ENCODE measurements around the gene NOP53.
"Not testable (repeated sequence)": the region's sequence is repeated elsewhere in the genome, so short reads cannot be mapped to it uniquely, and the experiment has no call there.

The NOP53 gene

GRCh38 chr19:47745010-47745901, at the start of gene NOP53:
Gene NOP53, plus strand, starts transcription at chr19:47745546. Its CDS starts 14 bp downstream, at chr19:47745560.
- DNase-seq, result peak; percentile 97

GRCh38 chr19:47696635-47697034, 48.7 kb upstream of the NOP53 start:
- DNase-seq, result no peak

- peak; percentile 90 for DNase-seq
Observed at GRCh38 chr19:47697863-47698609, 47.3 kb upstream of the NOP53 start.

- no peak for DNase-seq
Observed at GRCh38 chr19:47698631-47699359, 46.6 kb upstream of the NOP53 start.

GRCh38 chr19:47699360-47699917, 45.9 kb upstream of the NOP53 start:
- no peak for DNase-seq

GRCh38 chr19:47700934-47701716, 44.2 kb upstream of the NOP53 start:
- DNase-seq, result no peak

- DNase-seq, result no peak
Observed at GRCh38 chr19:47701717-47702552, 43.4 kb upstream of the NOP53 start.

- DNase-seq, result no peak
Observed at GRCh38 chr19:47702671-47703070, 42.7 kb upstream of the NOP53 start.

GRCh38 chr19:47703301-47703700, 42.0 kb upstream of the NOP53 start:
- DNase-seq, result no peak

GRCh38 chr19:47704024-47704423, 41.3 kb upstream of the NOP53 start:
- DNase-seq, result no peak

GRCh38 chr19:47704656-47705055, 40.7 kb upstream of the NOP53 start:
- DNase-seq, result no peak

GRCh38 chr19:47707135-47707925, 38.0 kb upstream of the NOP53 start:
- DNase-seq, result peak; percentile 72

GRCh38 chr19:47711652-47712242, 33.6 kb upstream of the NOP53 start:
- no peak for DNase-seq

GRCh38 chr19:47713046-47714021, 32.0 kb upstream of the NOP53 start, which contains the start of gene EHD2:
Gene EHD2, plus strand, starts transcription at chr19:47713422. Its CDS starts 3,191 bp downstream, at chr19:47716613.
- peak; percentile 64 for DNase-seq

- no peak for DNase-seq
Observed at GRCh38 chr19:47714339-47714738, 31.0 kb upstream of the NOP53 start.

- DNase-seq, result not testable (repeated sequence)
Observed at GRCh38 chr19:47714855-47715254, 30.5 kb upstream of the NOP53 start.

GRCh38 chr19:47716270-47716937, 28.9 kb upstream of the NOP53 start:
- DNase-seq, result no peak
